Heart left ventricle (tissue), 16 donors: ENCODE results near the gene ACAP2. TPM values are rescaled to one million over a fixed set of nuclear protein-coding genes. Genes with fewer than 3 reads are reported as not detected.

Experiments
- ATAC-seq, 4 donors: fragments of 200-7000 bp; cut with Tn5 transposase; one replicate each; pipeline ENCODE4 v1.9.1; 2020 to 2022; ENCODE audit warnings: moderate library complexity in 4 of 4, mild to moderate bottlenecking in 3 of 4, moderate number of reproducible peaks in 1 of 4
- DNase-seq, 5 donors: peaks; one replicate each; pipeline ENCODE4 v3.0.0-alpha.2; 2020
- H3K27ac ChIP-seq, 12 donors: fragments of 200-600 bp; sonication (generic) in 4 of 12; one replicate each; pipeline versions ENCODE4 v1.5.0 to v1.8.0; 2016 to 2022; ENCODE audit warnings: mild to moderate bottlenecking in 2 of 12
- H3K27me3 ChIP-seq, 9 donors: fragments of 200-600 bp; sonication (generic) in 2 of 9; one replicate each; pipeline versions ENCODE4 v1.5.1 to v1.8.0; 2016 to 2022; ENCODE audit warnings: mild to moderate bottlenecking in 3 of 9
- H3K36me3 ChIP-seq, 9 donors: fragments of 200-600 bp; sonication (generic) in 2 of 9; one replicate each; pipeline versions ENCODE4 v1.5.0 to v1.8.0; 2018 to 2022; ENCODE audit warnings: mild to moderate bottlenecking in 2 of 9
- H3K4me1 ChIP-seq, 12 donors: fragments of 200-600 bp; sonication (generic) in 4 of 12; one replicate each; pipeline versions ENCODE4 v1.5.0 to v1.8.0; 2016 to 2022; ENCODE audit warnings: mild to moderate bottlenecking in 3 of 12
- H3K4me3 ChIP-seq, 12 donors: fragments of 200-600 bp; sonication (generic) in 4 of 12; one replicate each; pipeline versions ENCODE4 v1.5.0 to v1.8.0; 2017 to 2022; ENCODE audit warnings: mild to moderate bottlenecking in 9 of 12, moderate library complexity in 4 of 12
- H3K9me3 ChIP-seq, 12 donors: fragments of 200-600 bp; sonication (generic) in 4 of 12; one replicate each; pipeline versions ENCODE4 v1.5.0 to v1.8.0; 2016 to 2022; ENCODE audit warnings: mild to moderate bottlenecking in 1 of 12
- POLR2A ChIP-seq, 2 donors: fragments of 450-650 bp; IDR thresholded peaks; one replicate each; pipeline ENCODE4 v1.6.1; 2017; ENCODE audit warnings: antibody characterized with exemption in 2 of 2, mild to moderate bottlenecking in 2 of 2, moderate library complexity in 2 of 2
- WGBS, 4 donors: extraction: QIAGEN DNeasy Blood & Tissue Kit in 2 of 4; methylation state at CpG; one replicate each; pipeline versions ENCODE4 v1.1.5 to v1.1.7; 2013 to 2018; 5-methylcytosine and 5-hydroxymethylcytosine counted together
- intact Hi-C, 10 donors: fragments of 100-400 bp; cut with DNase I; formaldehyde crosslinking; loops; one replicate each; pipeline versions ENCODE4 v1.11.1 to v1.14.2; 2022
- polyA plus RNA-seq, 2 donors: library from polyadenylated mRNA; stranded (reverse); fragments of 200-250 nt; gene quantifications; one replicate each; pipeline ENCODE4 v1.2.3, GENCODE V29; 2013
- total RNA-seq, 9 donors: library from RNA; depleted of rRNA in 2 of 9; stranded (reverse); fragments of >200 nt in 2 of 9; fragmentation: NEBNext Ultra II Directional in 3 of 9; extraction: Animal tissue kit (Norgen Biotek cat#: 25700) in 3 of 9; gene quantifications; one replicate each; pipeline versions ENCODE4 v1.1.0 to v1.2.4, GENCODE V29; 2016 to 2023
- TF ChIP-seq, protein P1 (sequence below), 12 donors: fragments of 200-600 bp; sonication (generic) in 4 of 12; IDR thresholded peaks; one replicate each; pipeline versions ENCODE4 v1.5.0 to v1.8.0; 2018 to 2022; ENCODE audit warnings: antibody characterized with exemption in 12 of 12, mild to moderate bottlenecking in 5 of 12
- donor health status: ischemic (EF 13 %, LVEDD 7.1; RV severe dilation, severe dysfunction).
- donor health status: healthy with polysubstance abuse.
- donor health status: DM: no; HTN: yes; CAD: no.
- donor health status: DM: no; HTN: no; CAD: no.
- donor health status: ischemic (EF 25% LVEDD 6.9; RV normal size, moderate dysfunction).
- donor health status: ischemic (EF 25% LVEDD 5.7; RV mildly dilated, moderate dysfunction).
- donor health status: healthy.
- donor health status: DM: yes; HTN: yes; CAD: no.
- donor health status: ischemic (EF 35%, LVEDD 5.7; RV mildly dilated, moderate dysfunction).
- donor health status: nonischemic (EF 11% LVEDD 7.7; RV severe dilation, severe dysfunction).
- donor health status: DM: yes; HTN: yes; CAD: no.
- donor health status: PGD.
- donor health status: ischemic (EF 29% LVEDD 5.4; RV normal size, mild dysfunction).
- donor health status: nonischemic (EF 23%, LVEDD 6.1; RV moderate dilation, normal function).

Gene ACAP2
- total and polyA plus RNA-seq, 11 donors = 4.4 to 39.2 (median 15.4) TPM

DNA sequence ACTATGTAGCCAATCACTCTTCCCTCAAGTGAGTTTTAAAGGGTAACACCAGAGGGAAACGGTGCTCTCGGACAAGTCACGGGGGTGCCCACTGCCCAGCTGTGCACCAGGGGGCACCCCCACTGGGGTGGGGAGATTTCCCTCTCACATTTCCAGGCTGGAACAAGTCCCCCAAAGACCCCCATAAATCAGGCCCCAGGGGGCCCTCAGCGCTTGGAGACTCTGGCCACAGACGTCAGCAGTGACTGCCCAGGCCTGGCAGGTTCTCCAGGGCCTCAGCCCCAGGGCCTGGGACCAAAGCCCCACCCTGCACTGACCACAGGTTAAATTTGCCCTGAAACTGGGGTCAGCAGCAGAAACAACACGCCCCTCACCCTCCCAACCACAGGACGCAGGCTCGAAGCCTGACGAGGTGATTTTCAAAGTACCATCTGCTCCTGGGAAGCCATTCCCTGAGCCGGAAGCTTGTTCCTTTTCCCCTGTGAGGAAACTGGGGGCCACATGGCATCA is 188.8 kb downstream of the ACAP2 start:
- Histone ChIP-seq H3K4me3 (no peak overlapping the region), H3K4me1 (peaks cover 0 to 21% (median 9%) of the 10 kb centered on the region in 12 donors), H3K36me3 (no peaks in the 10 kb centered on the region), H3K27ac (peak overlapping the region in 3 of 12 donors; percentile 34 to 75 (median 55)), H3K9me3 (no peaks in the 10 kb centered on the region), H3K27me3 (no peaks in the 10 kb centered on the region)
- DNase-seq = no peak
- TF ChIP-seq, protein P1, sequence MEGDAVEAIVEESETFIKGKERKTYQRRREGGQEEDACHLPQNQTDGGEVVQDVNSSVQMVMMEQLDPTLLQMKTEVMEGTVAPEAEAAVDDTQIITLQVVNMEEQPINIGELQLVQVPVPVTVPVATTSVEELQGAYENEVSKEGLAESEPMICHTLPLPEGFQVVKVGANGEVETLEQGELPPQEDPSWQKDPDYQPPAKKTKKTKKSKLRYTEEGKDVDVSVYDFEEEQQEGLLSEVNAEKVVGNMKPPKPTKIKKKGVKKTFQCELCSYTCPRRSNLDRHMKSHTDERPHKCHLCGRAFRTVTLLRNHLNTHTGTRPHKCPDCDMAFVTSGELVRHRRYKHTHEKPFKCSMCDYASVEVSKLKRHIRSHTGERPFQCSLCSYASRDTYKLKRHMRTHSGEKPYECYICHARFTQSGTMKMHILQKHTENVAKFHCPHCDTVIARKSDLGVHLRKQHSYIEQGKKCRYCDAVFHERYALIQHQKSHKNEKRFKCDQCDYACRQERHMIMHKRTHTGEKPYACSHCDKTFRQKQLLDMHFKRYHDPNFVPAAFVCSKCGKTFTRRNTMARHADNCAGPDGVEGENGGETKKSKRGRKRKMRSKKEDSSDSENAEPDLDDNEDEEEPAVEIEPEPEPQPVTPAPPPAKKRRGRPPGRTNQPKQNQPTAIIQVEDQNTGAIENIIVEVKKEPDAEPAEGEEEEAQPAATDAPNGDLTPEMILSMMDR (IDR thresholded peaks at IDR 0.05) = no peak
- TF ChIP-seq POLR2A (IDR thresholded peaks at IDR 0.05) = no peak
- intact Hi-C loops = loop anchor here in 9 of 10 donors (5.0 to 10.0 kb wide), 9 partner anchors 69 to 252 kb away; no protein-coding TSS in a partner anchor
- no peak for ATAC-seq
- 86 to 95% (median 94%) methylated on average over 9 to 10 of the region's 10 CpGs for WGBS, 4 donors

DNA sequence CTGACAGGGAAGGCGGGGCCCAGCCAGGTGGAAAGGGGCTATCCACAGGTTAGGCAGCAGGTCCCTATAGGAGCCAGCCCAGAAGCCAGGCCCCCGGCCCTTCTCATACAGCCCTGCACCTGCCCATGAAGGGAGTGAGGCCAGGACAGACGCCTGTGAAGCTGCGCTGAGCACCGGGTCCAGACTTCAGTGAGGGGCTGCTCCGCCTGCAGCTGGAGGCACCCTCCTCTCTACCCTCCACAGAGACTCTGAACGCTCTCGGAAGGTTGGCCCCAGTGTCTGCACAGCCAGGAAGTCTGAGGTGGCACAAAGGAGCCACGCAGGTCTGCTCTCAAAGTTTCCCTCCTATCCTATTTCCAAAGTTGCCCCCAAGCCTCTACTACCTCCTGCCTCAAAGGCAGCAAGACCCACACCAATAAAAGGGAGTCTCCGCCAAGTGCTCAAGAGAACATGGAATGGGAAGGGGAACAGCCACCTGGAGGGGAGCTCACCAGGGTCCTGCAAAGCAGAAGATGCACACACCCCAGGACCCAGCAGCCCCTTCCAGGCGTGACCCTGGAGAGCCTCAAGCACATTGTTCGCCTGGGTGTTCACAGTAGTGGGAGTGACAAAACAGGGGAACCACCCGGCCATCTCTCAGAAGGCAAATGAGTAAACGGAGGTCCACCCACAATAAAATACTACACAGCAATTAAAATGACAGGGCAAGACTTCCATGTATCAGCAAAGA is 191.3 kb downstream of the ACAP2 start:
- Histone ChIP-seq H3K27me3 (no peaks in the 10 kb centered on the region), H3K4me1 (peaks cover 0 to 9% (median 0%) of the 10 kb centered on the region in 12 donors), H3K27ac (peak overlapping the region in 1 of 12 donors; percentile 75), H3K36me3 (no peaks in the 10 kb centered on the region), H3K9me3 (no peaks in the 10 kb centered on the region), H3K4me3 (no peak overlapping the region)
- no peak for ATAC-seq
- intact Hi-C loops = loop anchor here in 9 of 10 donors (5.0 to 10.0 kb wide), 9 partner anchors 67 to 249 kb away; no protein-coding TSS in a partner anchor
- DNase-seq = peak in 1 of 5 donors; percentile 18
- 91 to 96% (median 93%) methylated on average over 10 to 14 of the region's 14 CpGs for WGBS, 4 donors
- TF ChIP-seq, protein P1 (IDR thresholded peaks at IDR 0.05) = no peak
- no peak for TF ChIP-seq POLR2A (IDR thresholded peaks at IDR 0.05)

DNA sequence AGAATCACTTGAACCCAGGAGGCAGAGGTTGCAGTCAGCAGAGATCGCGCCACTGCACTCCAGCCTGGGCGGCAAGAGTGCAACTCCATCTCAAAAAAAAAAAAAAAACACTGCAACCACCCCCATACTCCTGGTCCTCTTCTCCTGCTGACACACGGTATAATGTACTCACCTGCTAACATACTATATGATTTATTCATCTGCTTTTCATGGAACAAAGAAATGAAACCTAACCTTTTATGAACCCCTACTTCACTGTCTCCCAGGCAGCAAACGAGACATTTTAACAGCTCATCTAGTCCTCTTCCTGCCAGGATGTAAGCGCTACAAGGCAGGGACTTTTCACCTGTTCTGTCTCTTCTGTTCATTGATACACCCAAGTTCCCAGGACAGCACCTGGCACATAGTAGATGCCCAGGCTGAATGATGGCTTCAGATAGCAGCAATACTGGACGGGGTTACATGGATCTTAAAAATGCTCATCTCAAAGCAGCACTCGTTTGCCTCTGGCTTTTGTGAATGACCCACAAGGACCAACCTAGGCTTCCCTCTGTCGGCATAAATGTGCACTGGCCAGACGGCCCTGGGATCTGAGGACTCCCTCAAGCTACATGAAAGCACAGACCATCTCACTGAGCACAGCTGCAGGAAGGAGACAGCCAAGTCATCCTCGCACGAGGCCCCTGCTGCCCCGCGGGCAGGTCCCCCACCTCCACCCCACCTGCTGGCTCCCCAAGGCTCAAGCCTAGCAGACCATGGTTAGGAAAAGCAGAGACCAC is 192.2 kb downstream of the ACAP2 start:
- no peaks in the 10 kb centered on the region for H3K27me3 ChIP-seq
- no peak overlapping the region for H3K4me3 ChIP-seq
- intact Hi-C loops = loop anchor here in 9 of 10 donors (5.0 to 10.0 kb wide), 9 partner anchors 66 to 248 kb away; no protein-coding TSS in a partner anchor
- 58 to 66% (median 60%) methylated on average over 13 to 14 of the region's 14 CpGs for WGBS, 4 donors
- H3K27ac ChIP-seq = no peak overlapping the region
- peaks cover 0 to 9% (median 0%) of the 10 kb centered on the region in 12 donors for H3K4me1 ChIP-seq
- DNase-seq = peak in 1 of 5 donors; percentile 61
- TF ChIP-seq, protein P1 (IDR thresholded peaks at IDR 0.05) = peak; percentile 15 to 60 (median 44)
- TF ChIP-seq POLR2A (IDR thresholded peaks at IDR 0.05) = no peak
- H3K9me3 ChIP-seq = no peaks in the 10 kb centered on the region
- peak; percentile 30 to 71 (median 66) for ATAC-seq
- peaks cover 0 to 3% (median 0%) of the 10 kb centered on the region in 9 donors for H3K36me3 ChIP-seq
